ENCODE results near the gene DNAH2. TPM values are rescaled to one million over a fixed set of nuclear protein-coding genes. Genes with fewer than 3 reads are reported as not detected.

DNAH2 gene
- total and polyA plus RNA-seq, 4 donors = 1.5 to 14.0 (median 7.6) TPM

DNA sequence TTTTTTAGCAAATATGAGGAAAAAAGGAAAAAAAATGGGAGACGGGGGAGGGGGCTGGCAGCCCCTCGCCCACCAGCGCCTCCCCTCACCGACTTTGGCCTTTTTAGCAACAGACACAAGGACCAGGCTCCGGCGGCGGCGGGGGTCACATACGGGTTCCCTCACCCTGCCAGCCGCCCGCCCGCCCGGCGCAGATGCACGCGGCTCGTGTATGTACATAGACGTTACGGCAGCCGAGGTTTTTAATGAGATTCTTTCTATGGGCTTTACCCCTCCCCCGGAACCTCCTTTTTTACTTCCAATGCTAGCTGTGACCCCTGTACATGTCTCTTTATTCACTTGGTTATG is 136.1 kb downstream of the DNAH2 start:
- H3K27ac ChIP-seq (ENCODE audit: low read depth in 1 of 2, low read length in 1 of 2) = no peak overlapping the region
- H3K27me3 ChIP-seq (ENCODE audit: control insufficient read depth in 3 of 3, insufficient read depth in 3 of 3, low read length in 2 of 3) = no peaks in the 10 kb centered on the region
- H3K9me3 ChIP-seq (ENCODE audit: control insufficient read depth in 4 of 4, insufficient read depth in 3 of 4, low read length in 3 of 4) = no peaks in the 10 kb centered on the region
- no peak for ATAC-seq (ENCODE audit: insufficient read depth, low FRiP score)
- no peak overlapping the region for H3K9ac ChIP-seq (ENCODE audit: insufficient read depth in 1 of 2, low read length in 2 of 2)
- TF ChIP-seq CTCF (IDR thresholded peaks at IDR 0.05; ENCODE audit: control extremely low read depth, extremely low read depth) = no peak
- peaks cover 3 to 31% (median 6%) of the 10 kb centered on the region in 5 donors for H3K4me1 ChIP-seq (ENCODE audit: control insufficient read depth in 5 of 5, insufficient read depth in 5 of 5, low read length in 5 of 5)
- H3K36me3 ChIP-seq (ENCODE audit: control insufficient read depth in 4 of 4, insufficient read depth in 4 of 4, low read length in 4 of 4) = peaks cover 2 to 42% (median 30%) of the 10 kb centered on the region in 4 donors
- H3K4me3 ChIP-seq = no peak overlapping the region
- no peak for DNase-seq
- 91 to 93% methylated on average over 21 of the region's 21 CpGs for WGBS, 2 donors

GRCh38 chr17:7854078-7854777 is 136.7 kb downstream of the DNAH2 start:
- Histone ChIP-seq H3K4me1 (ENCODE audit: control insufficient read depth in 5 of 5, insufficient read depth in 5 of 5, low read length in 5 of 5) (peaks cover 3 to 36% (median 6%) of the 10 kb centered on the region in 5 donors), H3K27ac (ENCODE audit: low read depth in 1 of 2, low read length in 1 of 2) (peak overlapping the region in 1 of 2 donors; percentile 58), H3K9me3 (ENCODE audit: control insufficient read depth in 4 of 4, insufficient read depth in 3 of 4, low read length in 3 of 4) (no peaks in the 10 kb centered on the region), H3K4me3 (no peak overlapping the region), H3K27me3 (ENCODE audit: control insufficient read depth in 3 of 3, insufficient read depth in 3 of 3, low read length in 2 of 3) (no peaks in the 10 kb centered on the region), H3K9ac (ENCODE audit: insufficient read depth in 1 of 2, low read length in 2 of 2) (no peak overlapping the region), H3K36me3 (ENCODE audit: control insufficient read depth in 4 of 4, insufficient read depth in 4 of 4, low read length in 4 of 4) (peaks cover 2 to 36% (median 30%) of the 10 kb centered on the region in 4 donors)
- ATAC-seq (ENCODE audit: insufficient read depth, low FRiP score) = no peak
- TF ChIP-seq CTCF (IDR thresholded peaks at IDR 0.05; ENCODE audit: control extremely low read depth, extremely low read depth) = no peak
- no peak for DNase-seq
- WGBS, 2 donors = 80 to 89% methylated on average over 31 of the region's 31 CpGs

GRCh38 chr17:7854851-7855659 is 137.5 kb downstream of the DNAH2 start, which contains the start of gene TMEM88:
TMEM88 (plus strand) TSS chr17:7855066; CDS start chr17:7855075, 9 bp downstream.
- peaks cover 0 to 28% (median 24%) of the 10 kb centered on the region in 4 donors for H3K36me3 ChIP-seq (ENCODE audit: control insufficient read depth in 4 of 4, insufficient read depth in 4 of 4, low read length in 4 of 4)
- H3K4me3 ChIP-seq = peak within 1 kb of the TSS; percentile 14
- H3K27ac ChIP-seq (ENCODE audit: low read depth in 1 of 2, low read length in 1 of 2) = peak within 1 kb of the TSS; percentile 69 to 87
- no peak for ATAC-seq (ENCODE audit: insufficient read depth, low FRiP score)
- no peaks in the 10 kb centered on the region for H3K9me3 ChIP-seq (ENCODE audit: control insufficient read depth in 4 of 4, insufficient read depth in 3 of 4, low read length in 3 of 4)
- H3K27me3 ChIP-seq (ENCODE audit: control insufficient read depth in 3 of 3, insufficient read depth in 3 of 3, low read length in 2 of 3) = no peaks in the 10 kb centered on the region
- H3K9ac ChIP-seq (ENCODE audit: insufficient read depth in 1 of 2, low read length in 2 of 2) = no peak within 1 kb of the TSS
- H3K4me1 ChIP-seq (ENCODE audit: control insufficient read depth in 5 of 5, insufficient read depth in 5 of 5, low read length in 5 of 5) = peaks cover 3 to 37% (median 6%) of the 10 kb centered on the region in 5 donors
- whole genome bisulfite sequencing, 2 donors = 64 to 66% methylated on average over 57 of the region's 57 CpGs
- DNase-seq = peak in 2 of 3 donors; percentile 25 to 48
- no peak for TF ChIP-seq CTCF (IDR thresholded peaks at IDR 0.05; ENCODE audit: control extremely low read depth, extremely low read depth)

Measured in lung (tissue), 12 donors.